ENCODE data around the gene C20orf141. TPM values are rescaled to one million over a fixed set of nuclear protein-coding genes. Genes with fewer than 3 reads are reported as not detected.
"Not testable (repeated sequence)": the region's sequence is repeated elsewhere in the genome, so short reads cannot be mapped to it uniquely, and the experiment has no call there.

C20orf141 gene
- not detected for total RNA-seq

- Histone ChIP-seq H3K4me1 (peaks cover 31% of the 10 kb centered on the region), H3K27me3 (no peaks in the 10 kb centered on the region), H3K4me3 (no peak within 1 kb of the TSS), H3K36me3 (no peaks in the 10 kb centered on the region), H3K27ac (peak within 1 kb of the TSS; percentile 58), H3K9me3 (no peaks in the 10 kb centered on the region)
- no peak for DNase-seq (ENCODE audit: extremely low spot score in 2 of 2)
- intact Hi-C loops (cut with DNase I): no loop called here
- TF ChIP-seq CTCF (IDR thresholded peaks at IDR 0.05): no peak
- TF ChIP-seq POLR2A (IDR thresholded peaks at IDR 0.05): no peak
- peak in 1 of 2 donors; percentile 29 for TF ChIP-seq POLR2AphosphoS5 (IDR thresholded peaks at IDR 0.05; ENCODE audit: insufficient read depth in 1 of 2, low read depth in 1 of 2)
Observed at GRCh38 chr20:2814587-2815051, at the start of gene C20orf141. C20orf141 (plus strand) TSS chr20:2814987; CDS start chr20:2815185, 198 bp downstream.

- DNase-seq (ENCODE audit: extremely low spot score in 2 of 2): no peak
- Histone ChIP-seq H3K4me3 (no peak overlapping the region), H3K4me1 (peaks cover 15% of the 10 kb centered on the region), H3K27ac (no peak overlapping the region), H3K36me3 (no peaks in the 10 kb centered on the region), H3K27me3 (no peaks in the 10 kb centered on the region), H3K9me3 (no peaks in the 10 kb centered on the region)
- intact Hi-C loops (cut with DNase I): no loop called here
- peak in 1 of 2 donors; percentile 20 for TF ChIP-seq POLR2AphosphoS5 (IDR thresholded peaks at IDR 0.05; ENCODE audit: insufficient read depth in 1 of 2, low read depth in 1 of 2)
- no peak for TF ChIP-seq POLR2A (IDR thresholded peaks at IDR 0.05)
- TF ChIP-seq CTCF (IDR thresholded peaks at IDR 0.05): no peak
Observed at GRCh38 chr20:2767768-2768631, 46.8 kb upstream of the C20orf141 start.

DNA sequence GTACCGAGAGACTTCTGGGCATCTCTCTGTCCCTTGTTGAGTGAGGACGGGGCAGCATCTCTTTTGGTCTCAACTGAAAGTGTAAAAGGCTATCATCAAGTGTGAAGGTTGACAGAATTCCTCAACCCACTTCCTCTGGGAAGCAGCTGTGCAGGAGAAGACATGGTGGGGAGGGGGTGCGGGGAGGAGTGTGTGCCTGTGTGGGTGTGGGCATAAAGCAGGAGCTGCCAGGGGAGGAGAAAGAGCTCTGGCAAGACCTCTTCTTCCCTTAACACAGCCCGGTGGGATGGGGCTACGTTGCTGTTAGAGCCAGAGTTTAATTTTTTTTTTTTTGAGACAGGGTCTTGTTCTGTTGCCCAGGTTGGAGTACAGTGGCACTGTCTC lies 46.2 kb upstream of the C20orf141 start:
- intact Hi-C loops (cut with DNase I): no loop called here
- no peaks in the 10 kb centered on the region for H3K9me3 ChIP-seq
- TF ChIP-seq CTCF (IDR thresholded peaks at IDR 0.05) (no peak), POLR2AphosphoS5 (IDR thresholded peaks at IDR 0.05; ENCODE audit: insufficient read depth in 1 of 2, low read depth in 1 of 2) (no peak), POLR2A (IDR thresholded peaks at IDR 0.05) (no peak)
- no peaks in the 10 kb centered on the region for H3K27me3 ChIP-seq
- H3K4me1 ChIP-seq: peaks cover 15% of the 10 kb centered on the region
- H3K27ac ChIP-seq: no peak overlapping the region
- DNase-seq (ENCODE audit: extremely low spot score in 2 of 2): no peak
- no peaks in the 10 kb centered on the region for H3K36me3 ChIP-seq
- no peak overlapping the region for H3K4me3 ChIP-seq

- H3K36me3 ChIP-seq; DNase-seq (ENCODE audit: extremely low spot score in 2 of 2); H3K27ac ChIP-seq; intact Hi-C loops (cut with DNase I); H3K27me3 ChIP-seq; H3K9me3 ChIP-seq; H3K4me3 ChIP-seq: not testable (repeated sequence)
- H3K4me1 ChIP-seq: peaks cover 15% of the 10 kb centered on the region
Observed at GRCh38 chr20:2770091-2770490, 44.7 kb upstream of the C20orf141 start.

DNA sequence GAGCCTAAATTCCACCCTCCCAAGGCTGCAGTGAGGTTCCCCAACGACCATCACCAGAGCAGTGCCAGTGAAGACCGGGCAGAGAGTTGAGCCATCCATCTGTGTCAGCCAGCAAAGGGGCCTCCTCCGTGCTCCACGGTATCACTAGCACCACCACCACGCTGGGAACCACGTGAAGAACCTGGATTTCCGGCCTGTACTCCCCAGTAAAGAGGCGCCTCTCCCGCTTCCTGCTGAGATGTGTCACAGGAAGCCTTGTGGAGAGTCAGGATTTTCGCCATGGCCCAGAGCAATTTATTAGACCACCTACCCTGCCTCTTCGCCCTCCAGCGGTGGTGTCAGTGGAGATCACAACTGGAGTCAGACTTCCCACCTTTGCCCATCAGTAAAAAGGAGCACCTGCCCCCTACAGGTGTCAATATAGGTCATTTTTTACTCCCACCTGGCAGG lies 43.1 kb upstream of the C20orf141 start:
- Histone ChIP-seq H3K4me1 (peaks cover 15% of the 10 kb centered on the region), H3K36me3 (no peaks in the 10 kb centered on the region), H3K4me3 (no peak overlapping the region), H3K9me3 (no peaks in the 10 kb centered on the region), H3K27ac (no peak overlapping the region), H3K27me3 (no peaks in the 10 kb centered on the region)
- intact Hi-C loops (cut with DNase I): no loop called here
- DNase-seq (ENCODE audit: extremely low spot score in 2 of 2): no peak
- TF ChIP-seq POLR2AphosphoS5 (IDR thresholded peaks at IDR 0.05; ENCODE audit: insufficient read depth in 1 of 2, low read depth in 1 of 2) (no peak), CTCF (IDR thresholded peaks at IDR 0.05) (no peak), POLR2A (IDR thresholded peaks at IDR 0.05) (no peak)
